Astrocyte (in vitro differentiated cells and primary cell): ENCODE data around the gene ISLR.

Source experiments
- EZH2 ChIP-seq: IDR thresholded peaks from 2 replicates; pipeline ENCODE4 v1.6.1; 2012; ENCODE audit warnings: mild to moderate bottlenecking, low read length, inconsistent platforms; ENCODE audit not compliant: insufficient read depth
- TF ChIP-seq, protein P1 (sequence below): IDR thresholded peaks from 2 replicates; pipeline ENCODE4 v1.5.1; 2011; ENCODE audit warnings: low read depth, mild to moderate bottlenecking, inconsistent platforms, low read length, moderate library complexity; ENCODE audit not compliant: insufficient read depth

DNA sequence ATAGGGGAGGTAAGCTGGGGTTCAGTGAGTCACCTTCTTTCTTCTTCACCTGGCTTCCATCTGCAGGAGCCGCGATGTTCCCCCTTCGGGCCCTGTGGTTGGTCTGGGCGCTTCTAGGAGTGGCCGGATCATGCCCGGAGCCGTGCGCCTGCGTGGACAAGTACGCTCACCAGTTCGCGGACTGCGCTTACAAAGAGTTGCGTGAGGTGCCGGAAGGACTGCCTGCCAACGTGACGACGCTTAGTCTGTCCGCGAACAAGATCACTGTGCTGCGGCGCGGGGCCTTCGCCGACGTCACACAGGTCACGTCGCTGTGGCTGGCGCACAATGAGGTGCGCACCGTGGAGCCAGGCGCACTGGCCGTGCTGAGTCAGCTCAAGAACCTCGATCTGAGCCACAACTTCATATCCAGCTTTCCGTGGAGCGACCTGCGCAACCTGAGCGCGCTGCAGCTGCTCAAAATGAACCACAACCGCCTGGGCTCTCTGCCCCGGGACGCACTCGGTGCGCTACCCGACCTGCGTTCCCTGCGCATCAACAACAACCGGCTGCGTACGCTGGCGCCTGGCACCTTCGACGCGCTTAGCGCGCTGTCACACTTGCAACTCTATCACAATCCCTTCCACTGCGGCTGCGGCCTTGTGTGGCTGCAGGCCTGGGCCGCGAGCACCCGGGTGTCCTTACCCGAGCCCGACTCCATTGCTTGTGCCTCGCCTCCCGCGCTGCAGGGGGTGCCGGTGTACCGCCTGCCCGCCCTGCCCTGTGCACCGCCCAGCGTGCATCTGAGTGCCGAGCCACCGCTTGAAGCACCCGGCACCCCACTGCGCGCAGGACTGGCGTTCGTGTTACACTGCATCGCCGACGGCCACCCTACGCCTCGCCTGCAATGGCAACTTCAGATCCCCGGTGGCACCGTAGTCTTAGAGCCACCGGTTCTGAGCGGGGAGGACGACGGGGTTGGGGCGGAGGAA is 40.5 kb upstream of the ISLR start:
- TF ChIP-seq, protein P1, sequence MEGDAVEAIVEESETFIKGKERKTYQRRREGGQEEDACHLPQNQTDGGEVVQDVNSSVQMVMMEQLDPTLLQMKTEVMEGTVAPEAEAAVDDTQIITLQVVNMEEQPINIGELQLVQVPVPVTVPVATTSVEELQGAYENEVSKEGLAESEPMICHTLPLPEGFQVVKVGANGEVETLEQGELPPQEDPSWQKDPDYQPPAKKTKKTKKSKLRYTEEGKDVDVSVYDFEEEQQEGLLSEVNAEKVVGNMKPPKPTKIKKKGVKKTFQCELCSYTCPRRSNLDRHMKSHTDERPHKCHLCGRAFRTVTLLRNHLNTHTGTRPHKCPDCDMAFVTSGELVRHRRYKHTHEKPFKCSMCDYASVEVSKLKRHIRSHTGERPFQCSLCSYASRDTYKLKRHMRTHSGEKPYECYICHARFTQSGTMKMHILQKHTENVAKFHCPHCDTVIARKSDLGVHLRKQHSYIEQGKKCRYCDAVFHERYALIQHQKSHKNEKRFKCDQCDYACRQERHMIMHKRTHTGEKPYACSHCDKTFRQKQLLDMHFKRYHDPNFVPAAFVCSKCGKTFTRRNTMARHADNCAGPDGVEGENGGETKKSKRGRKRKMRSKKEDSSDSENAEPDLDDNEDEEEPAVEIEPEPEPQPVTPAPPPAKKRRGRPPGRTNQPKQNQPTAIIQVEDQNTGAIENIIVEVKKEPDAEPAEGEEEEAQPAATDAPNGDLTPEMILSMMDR: no peak
- peak; percentile 49 for TF ChIP-seq EZH2
